GM18909 (cell line): ENCODE results near the gene ZNF346.
A peak's percentile ranks its signal among the peaks of the same experiment; 100 is the strongest.
"Not testable (repeated sequence)": the region's sequence is repeated elsewhere in the genome, so short reads cannot be mapped to it uniquely, and the experiment has no call there.

Experiments
- ATAC-seq: cut with Tn5 transposase; IDR thresholded peaks from one replicate; pipeline ENCODE4 v1.9.1; 2021; ENCODE audit warnings: mild to moderate bottlenecking; ENCODE audit not compliant: unreplicated experiment, poor library complexity

Gene ZNF346

GRCh38 chr5:177022386-177023302 is at the start of gene ZNF346:
TSS of gene ZNF346 (plus strand) at chr5:177022696. CDS start at chr5:177022739, 43 bp downstream.
- ATAC-seq: peak; percentile 92

DNA sequence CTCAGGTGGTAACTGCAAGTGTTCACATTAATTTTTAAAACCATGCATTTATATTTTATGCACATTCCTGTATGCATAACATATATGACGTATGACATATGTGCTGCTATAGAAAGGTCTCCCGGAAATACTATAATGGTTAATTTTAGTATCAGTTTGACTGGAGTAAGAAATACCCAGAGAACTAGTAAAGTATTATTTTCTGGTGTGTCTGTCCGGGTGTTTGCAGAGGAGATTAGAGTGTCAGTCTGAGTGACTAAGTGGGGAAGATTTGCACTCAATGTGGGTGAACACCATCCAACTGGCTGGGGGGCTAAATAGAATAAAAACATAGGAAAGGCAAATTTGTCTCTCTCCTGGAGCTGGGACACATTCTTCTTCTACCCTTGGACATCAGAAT is 42.8 kb upstream of the ZNF346 start:
- no peak for ATAC-seq

GRCh38 chr5:176980818-176981217 is 41.7 kb upstream of the ZNF346 start:
- no peak for ATAC-seq

DNA sequence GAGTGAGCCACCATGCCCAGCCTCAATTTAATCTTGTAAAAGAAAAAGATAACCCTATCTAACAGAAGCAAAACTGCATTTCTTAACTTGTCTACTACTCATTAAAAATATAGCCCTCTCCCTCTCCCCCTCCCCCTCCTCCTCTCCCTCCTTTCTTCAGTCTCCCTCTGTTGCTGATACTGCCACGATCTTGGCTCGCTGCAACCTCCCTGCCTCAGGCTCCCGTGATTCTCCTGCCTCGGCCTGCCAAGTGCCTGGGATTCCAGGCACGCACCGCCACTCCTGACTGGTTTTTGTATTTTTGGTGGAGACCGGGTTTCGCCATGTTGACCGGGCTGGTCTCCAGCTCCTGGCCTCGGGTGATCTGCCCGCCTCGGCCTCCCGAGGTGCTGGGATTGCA is 39.4 kb upstream of the ZNF346 start:
- not testable (repeated sequence) for ATAC-seq

DNA sequence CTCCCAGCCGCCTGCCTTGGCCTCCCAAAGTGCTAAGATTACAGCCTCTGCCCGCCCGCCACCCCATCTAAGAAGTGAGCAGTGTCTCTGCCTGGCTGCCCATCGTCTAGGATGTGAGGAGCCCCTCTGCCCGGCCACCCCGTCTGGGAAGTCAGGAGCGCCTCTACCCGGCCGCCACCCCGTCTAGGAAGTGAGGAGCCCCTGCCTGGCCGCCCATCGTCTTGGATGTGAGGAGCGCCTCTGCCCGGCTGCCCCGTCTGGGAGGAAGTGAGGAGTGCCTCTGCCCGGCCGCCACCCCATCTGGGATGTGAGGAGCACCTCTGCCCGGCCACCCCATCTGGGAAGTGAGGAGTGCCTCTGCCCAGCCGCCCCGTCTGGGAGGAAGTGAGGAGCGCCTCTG is 38.9 kb upstream of the ZNF346 start:
- not testable (repeated sequence) for ATAC-seq

- not testable (repeated sequence) for ATAC-seq
Measured at GRCh38 chr5:176984176-176984575, 38.3 kb upstream of the ZNF346 start.

GRCh38 chr5:176985516-176985915 is 37.0 kb upstream of the ZNF346 start:
- ATAC-seq: peak; percentile 54

- ATAC-seq: no peak
Measured at GRCh38 chr5:176986280-176986679, 36.2 kb upstream of the ZNF346 start.

DNA sequence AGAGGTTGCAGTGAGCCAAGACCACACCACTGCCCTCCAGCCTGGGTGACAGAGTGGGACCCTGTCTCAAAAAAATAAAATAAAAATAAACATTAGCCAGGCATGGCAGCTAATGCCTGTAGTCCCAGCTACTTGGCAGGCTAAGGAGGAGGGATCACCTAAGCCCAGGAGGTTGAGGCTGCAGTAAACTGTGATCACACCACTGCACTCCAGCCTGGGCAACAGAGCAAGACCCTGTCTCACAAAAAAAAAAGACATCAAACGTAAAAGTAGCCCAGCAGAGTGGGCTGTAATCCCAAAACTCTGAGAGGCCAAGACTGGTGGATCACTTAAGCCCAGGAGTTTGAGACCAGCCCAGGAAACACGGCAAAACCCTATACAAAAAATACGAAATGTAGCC is 34.9 kb upstream of the ZNF346 start:
- ATAC-seq: no peak

- not testable (repeated sequence) for ATAC-seq
Measured at GRCh38 chr5:176993081-176993480, 29.4 kb upstream of the ZNF346 start.

DNA sequence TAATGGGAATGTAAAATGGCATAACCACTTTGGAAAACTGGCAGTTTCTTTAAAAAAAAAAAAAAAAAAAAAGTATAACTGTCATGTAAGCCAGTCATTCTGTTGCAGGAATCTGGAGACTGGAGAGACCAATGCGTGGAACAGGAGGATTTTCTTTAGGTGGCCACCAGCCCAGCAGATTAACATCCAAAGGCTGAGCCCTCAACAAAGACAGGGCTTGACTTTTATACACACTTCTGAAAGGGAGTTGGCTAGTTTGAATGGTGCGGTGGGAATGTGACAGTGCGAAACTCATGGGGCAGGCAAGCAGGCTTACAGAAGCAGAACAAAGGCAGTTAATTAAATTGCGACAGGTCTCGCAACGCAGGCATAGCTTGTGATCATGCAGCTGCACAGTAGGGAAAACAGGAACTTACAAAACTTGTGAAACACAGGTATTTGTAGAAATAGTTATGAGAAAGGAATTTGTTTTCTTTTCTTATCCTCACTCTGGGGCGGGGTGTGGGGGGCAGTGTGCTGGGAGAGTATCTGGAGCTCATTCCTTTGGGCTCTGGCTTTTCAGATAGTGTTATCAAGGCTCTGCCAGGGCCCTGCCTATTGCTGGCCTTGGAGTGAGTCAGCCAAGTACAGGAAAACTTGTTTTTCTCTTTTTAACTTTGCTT is 27.9 kb upstream of the ZNF346 start:
- ATAC-seq: no peak

DNA sequence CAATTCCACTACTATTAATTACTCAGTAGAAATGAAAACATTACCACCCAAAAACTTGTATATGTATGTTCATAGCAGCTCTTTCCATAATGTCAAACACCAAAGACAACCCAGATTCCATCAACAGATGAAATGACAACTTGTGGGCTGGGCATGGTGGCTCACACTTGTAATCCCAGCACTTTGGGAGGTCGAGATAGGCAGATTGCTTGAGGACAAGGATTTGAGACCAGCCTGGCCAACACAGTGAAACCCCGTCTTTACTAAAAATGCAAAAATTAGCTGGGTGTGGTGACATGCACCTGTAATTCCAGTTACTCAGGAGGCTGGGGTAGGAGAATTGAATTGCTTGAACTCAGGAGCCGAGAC is 27.4 kb upstream of the ZNF346 start:
- ATAC-seq: no peak

- no peak for ATAC-seq
Measured at GRCh38 chr5:176995896-176996767, 26.4 kb upstream of the ZNF346 start.

- no peak for ATAC-seq
Measured at GRCh38 chr5:176996780-176997179, 25.7 kb upstream of the ZNF346 start.

GRCh38 chr5:176998828-176999227 is 23.7 kb upstream of the ZNF346 start:
- no peak for ATAC-seq

DNA sequence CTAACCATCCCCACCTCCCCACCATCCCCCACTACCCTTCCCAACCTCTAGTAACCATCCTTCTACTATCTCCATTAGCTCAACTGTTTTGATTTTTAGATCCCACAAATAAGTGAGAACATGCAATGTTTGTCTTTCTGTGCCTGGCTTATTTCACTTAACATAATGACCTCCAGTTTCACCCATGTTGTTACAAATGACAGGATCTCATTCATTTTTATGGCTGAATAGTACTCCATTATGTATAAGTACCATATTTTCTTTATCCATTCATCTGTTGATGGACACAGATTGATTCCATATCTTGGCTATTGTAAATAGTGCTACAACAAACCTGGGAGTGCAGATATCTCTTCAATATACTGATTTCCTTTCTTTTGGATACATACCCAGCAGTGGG is 23.0 kb upstream of the ZNF346 start:
- ATAC-seq: not testable (repeated sequence)

DNA sequence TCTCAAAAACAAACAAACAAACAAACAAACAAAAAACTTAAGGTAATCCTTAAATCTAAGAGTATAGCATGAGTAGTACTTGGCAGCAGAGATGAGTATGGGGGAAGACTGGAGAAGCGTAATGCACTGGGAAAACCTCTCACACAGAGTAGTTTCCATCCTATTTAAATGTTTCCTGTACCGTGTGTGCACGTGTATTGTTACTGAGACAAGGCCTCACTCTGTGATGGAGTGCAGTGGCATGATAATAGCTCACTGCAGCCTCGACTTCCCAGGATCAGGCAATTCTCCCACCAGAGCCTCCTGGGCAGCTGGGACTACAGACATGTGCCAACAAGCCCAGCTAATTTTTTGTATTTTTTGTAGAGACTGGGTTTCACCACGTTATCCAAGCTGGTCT is 18.8 kb upstream of the ZNF346 start:
- no peak for ATAC-seq

- no peak for ATAC-seq
Measured at GRCh38 chr5:177004961-177005360, 17.5 kb upstream of the ZNF346 start.

GRCh38 chr5:177005619-177006264 is 16.8 kb upstream of the ZNF346 start:
- ATAC-seq: peak; percentile 41
